ENCODE results near the gene TSNAXIP1. TPM values are rescaled to one million over a fixed set of nuclear protein-coding genes. Genes with fewer than 3 reads are reported as not detected.

Gene TSNAXIP1
- total and polyA plus RNA-seq, 3 donors from 2014 or later: 31.3 to 93.7 (median 40.4) TPM

DNA sequence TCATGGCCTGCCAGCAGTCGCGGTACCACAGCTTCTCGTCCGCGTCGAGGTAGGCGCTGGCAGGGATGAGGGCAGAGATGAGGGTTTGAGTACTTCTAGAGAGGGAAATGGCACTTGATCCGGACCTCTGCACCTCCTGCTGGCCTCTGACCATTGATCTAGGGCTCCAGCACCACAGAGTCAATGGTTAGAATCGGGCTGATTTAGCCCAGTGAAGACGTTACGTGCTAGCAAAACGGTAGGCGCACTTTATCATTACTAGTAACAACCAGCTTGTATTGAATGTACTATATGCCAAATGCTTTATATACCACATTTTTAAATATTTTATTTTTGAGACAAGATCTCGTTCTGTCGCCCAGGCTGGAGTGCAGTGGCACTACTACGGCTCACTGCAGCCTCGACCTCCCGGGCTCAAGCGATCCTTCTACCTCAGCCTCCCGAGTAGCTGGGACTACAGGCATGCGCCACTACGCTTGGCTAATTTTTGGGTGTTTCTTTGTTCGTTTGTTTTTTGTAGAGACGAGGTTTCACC lies 526 bp downstream of the TSNAXIP1 start:
- intact Hi-C loops (cut with DNase I; ENCODE audit: low total_unique reads): no loop called here
- TF ChIP-seq POLR2A (IDR thresholded peaks at IDR 0.05): no peak
- TF ChIP-seq, protein P1, sequence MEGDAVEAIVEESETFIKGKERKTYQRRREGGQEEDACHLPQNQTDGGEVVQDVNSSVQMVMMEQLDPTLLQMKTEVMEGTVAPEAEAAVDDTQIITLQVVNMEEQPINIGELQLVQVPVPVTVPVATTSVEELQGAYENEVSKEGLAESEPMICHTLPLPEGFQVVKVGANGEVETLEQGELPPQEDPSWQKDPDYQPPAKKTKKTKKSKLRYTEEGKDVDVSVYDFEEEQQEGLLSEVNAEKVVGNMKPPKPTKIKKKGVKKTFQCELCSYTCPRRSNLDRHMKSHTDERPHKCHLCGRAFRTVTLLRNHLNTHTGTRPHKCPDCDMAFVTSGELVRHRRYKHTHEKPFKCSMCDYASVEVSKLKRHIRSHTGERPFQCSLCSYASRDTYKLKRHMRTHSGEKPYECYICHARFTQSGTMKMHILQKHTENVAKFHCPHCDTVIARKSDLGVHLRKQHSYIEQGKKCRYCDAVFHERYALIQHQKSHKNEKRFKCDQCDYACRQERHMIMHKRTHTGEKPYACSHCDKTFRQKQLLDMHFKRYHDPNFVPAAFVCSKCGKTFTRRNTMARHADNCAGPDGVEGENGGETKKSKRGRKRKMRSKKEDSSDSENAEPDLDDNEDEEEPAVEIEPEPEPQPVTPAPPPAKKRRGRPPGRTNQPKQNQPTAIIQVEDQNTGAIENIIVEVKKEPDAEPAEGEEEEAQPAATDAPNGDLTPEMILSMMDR (IDR thresholded peaks at IDR 0.05): no peak
- no peaks in the 10 kb centered on the region for H3K9me3 ChIP-seq
- peak overlapping the region in 1 of 2 donors; percentile 64 for H3K27ac ChIP-seq
- no peaks in the 10 kb centered on the region for H3K36me3 ChIP-seq (ENCODE audit: low read depth, missing control alignments)
- 22 to 37% methylated on average over 17 to 22 of the region's 24 CpGs for WGBS, 2 donors
- no peak for DNase-seq
- peak overlapping the region; percentile 94 to 98 for H3K4me3 ChIP-seq
- peaks cover 8% of the 10 kb centered on the region for H3K4me1 ChIP-seq
- no peaks in the 10 kb centered on the region for H3K27me3 ChIP-seq

DNA sequence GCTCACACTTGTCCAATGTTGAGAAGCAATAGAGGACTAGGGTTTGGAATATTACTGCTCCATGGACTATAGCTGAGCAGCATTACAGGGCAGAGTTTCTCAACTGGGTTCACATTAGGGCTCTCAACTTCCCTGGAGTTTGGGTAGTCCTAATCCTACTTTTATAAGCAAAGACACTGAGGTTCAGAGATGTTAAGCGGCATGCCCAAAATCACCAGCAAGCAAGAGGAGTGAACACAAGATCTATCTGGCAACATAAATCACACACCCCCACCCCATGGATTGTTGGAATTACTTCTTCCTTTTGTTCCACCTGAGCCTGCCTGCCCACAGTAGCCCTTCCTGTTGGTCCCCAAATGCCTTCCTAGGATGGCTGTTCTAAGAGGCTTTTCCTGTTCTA lies 5.2 kb downstream of the TSNAXIP1 start:
- Histone ChIP-seq H3K4me1 (no peaks in the 10 kb centered on the region), H3K9me3 (no peaks in the 10 kb centered on the region), H3K27me3 (no peaks in the 10 kb centered on the region), H3K36me3 (ENCODE audit: low read depth, missing control alignments) (no peaks in the 10 kb centered on the region), H3K27ac (no peak overlapping the region), H3K4me3 (no peak overlapping the region)
- TF ChIP-seq, protein P1 (IDR thresholded peaks at IDR 0.05): no peak
- TF ChIP-seq POLR2A (IDR thresholded peaks at IDR 0.05): no peak
- intact Hi-C loops (cut with DNase I; ENCODE audit: low total_unique reads): no loop called here
- no peak for DNase-seq
- WGBS, 2 donors: 92 to 93% methylated on average over 1 of the region's 1 CpG

DNA sequence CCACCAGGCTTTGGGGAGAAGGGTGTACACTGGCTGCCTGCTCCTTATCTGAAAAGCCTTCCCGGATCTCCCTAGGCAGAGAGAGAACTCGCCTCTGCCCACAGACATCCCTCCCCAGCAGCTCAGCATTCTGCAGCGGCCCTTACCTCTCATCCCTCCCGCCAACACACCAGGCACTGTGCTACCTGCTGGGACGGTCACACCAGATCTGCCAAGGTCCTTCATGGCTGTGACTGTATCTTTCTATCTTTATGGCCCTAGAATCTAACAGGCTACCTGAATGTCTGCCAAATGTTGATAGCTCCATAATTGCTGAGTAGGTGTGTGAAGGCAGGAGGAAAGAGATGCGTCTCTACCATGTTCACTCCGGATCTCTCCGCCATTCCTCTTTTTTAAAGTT lies 7.9 kb downstream of the TSNAXIP1 start:
- Histone ChIP-seq H3K27ac (no peak overlapping the region), H3K9me3 (no peaks in the 10 kb centered on the region), H3K4me3 (no peak overlapping the region), H3K27me3 (no peaks in the 10 kb centered on the region), H3K36me3 (ENCODE audit: low read depth, missing control alignments) (no peaks in the 10 kb centered on the region), H3K4me1 (no peaks in the 10 kb centered on the region)
- no peak for DNase-seq
- intact Hi-C loops (cut with DNase I; ENCODE audit: low total_unique reads): no loop called here
- WGBS, 2 donors: 84 to 92% methylated on average over 4 to 8 of the region's 8 CpGs
- TF ChIP-seq, protein P1 (IDR thresholded peaks at IDR 0.05): no peak
- TF ChIP-seq POLR2A (IDR thresholded peaks at IDR 0.05): no peak

DNA sequence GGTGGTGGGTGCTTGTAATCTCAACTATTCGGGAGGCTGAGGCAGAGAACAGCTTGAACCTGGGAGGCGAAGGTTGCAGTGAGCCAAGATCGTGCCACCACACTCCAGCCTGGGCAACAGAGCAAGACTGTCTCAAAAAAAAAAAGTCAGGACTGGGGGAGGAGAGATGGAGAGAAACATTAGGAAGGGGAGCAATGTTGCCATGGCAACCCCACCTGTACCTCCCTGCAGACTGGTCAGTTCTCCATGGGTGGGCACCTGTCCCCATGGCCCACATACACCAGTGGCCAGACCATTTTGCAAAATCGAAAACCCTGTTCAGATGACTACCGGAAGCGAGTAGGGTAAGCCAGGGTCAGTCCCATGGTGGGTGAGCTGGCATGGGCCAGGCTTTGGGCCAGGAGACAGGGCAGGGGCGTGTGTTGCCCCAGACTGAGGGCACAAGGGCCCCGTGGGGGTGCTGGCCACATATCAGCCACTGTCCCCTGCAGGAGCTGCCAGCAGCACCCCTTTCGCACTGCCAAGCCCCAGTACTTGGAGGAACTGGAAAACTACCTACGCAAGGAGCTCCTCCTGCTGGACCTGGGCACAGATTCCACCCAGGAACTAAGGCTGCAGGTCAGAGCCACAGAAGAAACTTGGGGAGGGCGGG lies 14.0 kb downstream of the TSNAXIP1 start:
- Histone ChIP-seq H3K9me3 (no peaks in the 10 kb centered on the region), H3K27me3 (no peaks in the 10 kb centered on the region), H3K36me3 (ENCODE audit: low read depth, missing control alignments) (no peaks in the 10 kb centered on the region), H3K4me1 (no peaks in the 10 kb centered on the region), H3K27ac (no peak overlapping the region), H3K4me3 (no peak overlapping the region)
- no peak for DNase-seq
- intact Hi-C loops (cut with DNase I; ENCODE audit: low total_unique reads): no loop called here
- WGBS, 2 donors: 94 to 97% methylated on average over 8 to 11 of the region's 11 CpGs
- TF ChIP-seq POLR2A (IDR thresholded peaks at IDR 0.05): no peak
- TF ChIP-seq, protein P1 (IDR thresholded peaks at IDR 0.05): no peak

DNA sequence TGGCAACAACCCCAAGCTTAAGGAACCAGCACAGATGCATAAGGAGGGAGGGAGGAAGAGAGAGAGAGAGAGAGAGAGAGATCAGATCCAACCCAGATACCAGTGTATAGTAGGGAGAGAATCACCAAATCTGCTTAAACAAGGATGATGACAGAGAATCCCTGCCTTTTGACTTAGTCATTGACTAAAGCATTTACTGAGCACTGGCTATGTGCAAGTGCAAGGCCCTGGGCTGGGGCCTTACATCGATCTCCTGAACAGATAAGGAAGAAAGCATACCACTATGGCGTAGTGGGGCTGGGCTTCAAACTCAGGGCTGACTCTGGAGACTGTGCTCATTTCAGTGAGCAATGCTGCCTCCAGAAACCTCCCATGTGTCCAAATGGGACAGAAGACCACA lies 15.8 kb downstream of the TSNAXIP1 start:
- Histone ChIP-seq H3K4me1 (no peaks in the 10 kb centered on the region), H3K27me3 (no peaks in the 10 kb centered on the region), H3K9me3 (no peaks in the 10 kb centered on the region), H3K27ac (no peak overlapping the region), H3K4me3 (no peak overlapping the region), H3K36me3 (ENCODE audit: low read depth, missing control alignments) (no peaks in the 10 kb centered on the region)
- no peak for DNase-seq
- TF ChIP-seq, protein P1 (IDR thresholded peaks at IDR 0.05): no peak
- no peak for TF ChIP-seq POLR2A (IDR thresholded peaks at IDR 0.05)
- WGBS, 2 donors: 92 to 94% methylated on average over 2 of the region's 2 CpGs
- intact Hi-C loops (cut with DNase I; ENCODE audit: low total_unique reads): no loop called here
